Left ventricle myocardium inferior (tissue), 1 donor: Measurements from ENCODE around the gene FMNL3. TPM values are rescaled to one million over a fixed set of nuclear protein-coding genes. Genes with fewer than 3 reads are reported as not detected.
"Not testable (repeated sequence)": the region's sequence is repeated elsewhere in the genome, so short reads cannot be mapped to it uniquely, and the experiment has no call there.

Experiments
- DNase-seq: peaks from one replicate; pipeline ENCODE4 v3.0.0-alpha.2; 2020
- H3K27ac ChIP-seq: fragments of 200-600 bp; replicated peaks from 2 replicates; pipeline ENCODE4 v1.8.0; 2021
- H3K27me3 ChIP-seq: fragments of 200-600 bp; 2 replicates; pipeline ENCODE4 v1.8.0; 2021; ENCODE audit warnings: low read depth
- H3K36me3 ChIP-seq: fragments of 200-600 bp; 2 replicates; pipeline ENCODE4 v1.8.0; 2021
- H3K4me1 ChIP-seq: fragments of 200-600 bp; 2 replicates; pipeline ENCODE4 v1.8.0; 2021
- H3K4me3 ChIP-seq: fragments of 200-600 bp; 2 replicates; pipeline ENCODE4 v1.8.0; 2021; ENCODE audit warnings: mild to moderate bottlenecking, moderate library complexity
- H3K9me3 ChIP-seq: fragments of 200-600 bp; replicated peaks from 2 replicates; pipeline ENCODE4 v1.8.0; 2021
- intact Hi-C: fragments of 100-400 bp; cut with micrococcal nuclease; formaldehyde crosslinking; loops from one replicate; pipeline ENCODE4 v1.11.0; 2022
- total RNA-seq: library from RNA; stranded (reverse); fragmentation: NEBNext Ultra II Directional; extraction: Animal tissue kit (Norgen Biotek cat#: 25700); gene quantifications from one replicate; pipeline ENCODE4 v1.2.1, GENCODE V29; 2021
- TF ChIP-seq, protein P1 (sequence below): fragments of 200-600 bp; IDR thresholded peaks from 2 replicates; pipeline ENCODE4 v1.8.0; 2021; ENCODE audit warnings: antibody characterized with exemption, mild to moderate bottlenecking, borderline replicate concordance
- donor health status: DM: no; HTN: yes; CAD: no; lungs with severe emphysema.

The FMNL3 gene
- total RNA-seq, 1 donor from 2014 or later: 10.4 TPM

DNA sequence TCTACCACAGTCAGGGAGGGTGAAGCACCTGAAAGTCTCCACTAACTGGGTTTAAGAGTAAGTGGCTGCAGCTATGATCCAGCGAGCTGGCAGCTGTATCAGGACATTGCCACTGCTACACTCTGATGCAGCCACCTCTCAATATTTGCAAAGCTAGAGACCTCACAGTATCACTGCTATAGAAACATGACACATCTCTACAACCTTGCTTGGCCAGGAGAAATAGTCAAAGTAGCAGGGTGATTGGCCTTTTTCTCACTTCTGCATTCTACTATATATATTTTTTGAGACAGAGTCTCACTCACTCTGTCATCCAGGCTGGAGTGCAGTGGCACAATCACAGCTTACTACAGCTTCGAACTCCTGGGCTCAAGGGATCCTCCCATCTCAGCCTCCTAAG lies 9.3 kb upstream of the FMNL3 start:
- Histone ChIP-seq H3K27me3 (peaks cover 38% of the 10 kb centered on the region), H3K9me3 (no peaks in the 10 kb centered on the region), H3K36me3 (no peaks in the 10 kb centered on the region), H3K27ac (no peak overlapping the region), H3K4me3 (no peak overlapping the region), H3K4me1 (no peaks in the 10 kb centered on the region)
- intact Hi-C loops: no loop called here
- DNase-seq: no peak
- TF ChIP-seq, protein P1, sequence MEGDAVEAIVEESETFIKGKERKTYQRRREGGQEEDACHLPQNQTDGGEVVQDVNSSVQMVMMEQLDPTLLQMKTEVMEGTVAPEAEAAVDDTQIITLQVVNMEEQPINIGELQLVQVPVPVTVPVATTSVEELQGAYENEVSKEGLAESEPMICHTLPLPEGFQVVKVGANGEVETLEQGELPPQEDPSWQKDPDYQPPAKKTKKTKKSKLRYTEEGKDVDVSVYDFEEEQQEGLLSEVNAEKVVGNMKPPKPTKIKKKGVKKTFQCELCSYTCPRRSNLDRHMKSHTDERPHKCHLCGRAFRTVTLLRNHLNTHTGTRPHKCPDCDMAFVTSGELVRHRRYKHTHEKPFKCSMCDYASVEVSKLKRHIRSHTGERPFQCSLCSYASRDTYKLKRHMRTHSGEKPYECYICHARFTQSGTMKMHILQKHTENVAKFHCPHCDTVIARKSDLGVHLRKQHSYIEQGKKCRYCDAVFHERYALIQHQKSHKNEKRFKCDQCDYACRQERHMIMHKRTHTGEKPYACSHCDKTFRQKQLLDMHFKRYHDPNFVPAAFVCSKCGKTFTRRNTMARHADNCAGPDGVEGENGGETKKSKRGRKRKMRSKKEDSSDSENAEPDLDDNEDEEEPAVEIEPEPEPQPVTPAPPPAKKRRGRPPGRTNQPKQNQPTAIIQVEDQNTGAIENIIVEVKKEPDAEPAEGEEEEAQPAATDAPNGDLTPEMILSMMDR: no peak

DNA sequence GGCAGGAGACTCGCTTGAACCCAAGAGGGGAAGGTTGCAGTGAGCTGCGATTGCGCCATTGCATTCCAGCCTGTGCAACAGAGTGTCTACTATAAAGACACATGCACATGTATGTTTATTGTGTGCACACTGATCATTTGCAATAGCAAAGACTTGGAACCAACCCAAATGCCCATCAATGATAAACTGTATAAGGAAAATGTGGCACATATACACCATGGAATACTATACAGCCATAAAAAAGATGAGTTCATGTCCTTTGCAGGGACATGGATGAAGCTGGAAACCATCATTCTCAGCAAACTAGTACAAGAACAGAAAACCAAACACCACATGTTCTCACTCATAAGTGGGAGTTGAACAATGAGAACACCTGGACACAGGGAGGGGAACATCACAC lies 6.7 kb upstream of the FMNL3 start:
- DNase-seq, H3K4me3 ChIP-seq, H3K36me3 ChIP-seq, H3K9me3 ChIP-seq, H3K27ac ChIP-seq, intact Hi-C loops, H3K4me1 ChIP-seq: not testable (repeated sequence)
- peaks cover 59% of the 10 kb centered on the region for H3K27me3 ChIP-seq

DNA sequence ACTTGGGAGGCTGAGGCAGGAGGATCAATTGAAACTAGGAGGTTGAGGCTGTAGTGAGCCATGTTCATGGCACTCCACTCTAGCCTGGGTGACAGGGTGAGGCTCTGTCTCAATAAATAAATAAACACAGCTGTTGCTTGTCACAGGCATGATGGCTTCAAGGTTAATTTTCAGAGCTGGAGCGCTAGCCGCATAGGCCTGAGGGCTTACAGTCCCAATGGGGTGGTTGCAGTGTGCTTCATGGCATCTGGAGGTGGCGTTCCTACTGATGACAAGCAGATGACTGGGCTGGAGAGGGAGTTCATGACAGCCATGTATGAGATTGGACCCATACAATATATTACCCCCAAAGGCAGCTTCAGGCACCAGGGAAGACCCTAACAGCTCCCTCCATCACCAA lies 1.6 kb upstream of the FMNL3 start:
- Histone ChIP-seq H3K4me3 (no peak overlapping the region), H3K27me3 (peaks cover 43% of the 10 kb centered on the region), H3K36me3 (no peaks in the 10 kb centered on the region), H3K27ac (no peak overlapping the region), H3K9me3 (no peaks in the 10 kb centered on the region), H3K4me1 (peaks cover 36% of the 10 kb centered on the region)
- intact Hi-C loops: loop anchor here (2.0 kb wide), 1 partner anchor 66 kb away; no protein-coding TSS in a partner anchor
- TF ChIP-seq, protein P1: no peak
- DNase-seq: no peak

DNA sequence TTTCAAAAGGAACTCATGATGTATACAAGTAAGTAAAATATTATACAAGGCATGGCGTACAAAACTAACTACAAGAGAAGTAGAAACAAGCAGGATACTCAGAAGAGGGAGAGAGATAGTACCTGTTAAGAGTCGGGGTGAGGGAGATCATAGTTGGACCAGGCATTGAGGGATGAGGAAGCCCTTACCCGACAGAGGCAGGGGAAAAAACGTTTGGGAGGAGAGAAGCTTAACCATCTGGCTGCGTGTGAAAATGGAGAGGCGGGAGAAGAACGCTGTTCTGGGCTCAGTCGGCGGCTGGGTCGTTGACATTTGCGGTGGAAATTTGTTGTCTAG lies 575 bp upstream of the FMNL3 start:
- Histone ChIP-seq H3K4me3 (peak overlapping the region; percentile 96), H3K9me3 (no peaks in the 10 kb centered on the region), H3K36me3 (no peaks in the 10 kb centered on the region), H3K4me1 (peaks cover 47% of the 10 kb centered on the region), H3K27me3 (peaks cover 35% of the 10 kb centered on the region), H3K27ac (no peak overlapping the region)
- TF ChIP-seq, protein P1: peak; percentile 2
- intact Hi-C loops: loop anchor here (2.0 kb wide), 1 partner anchor 65 kb away; no protein-coding TSS in a partner anchor
- DNase-seq: no peak

DNA sequence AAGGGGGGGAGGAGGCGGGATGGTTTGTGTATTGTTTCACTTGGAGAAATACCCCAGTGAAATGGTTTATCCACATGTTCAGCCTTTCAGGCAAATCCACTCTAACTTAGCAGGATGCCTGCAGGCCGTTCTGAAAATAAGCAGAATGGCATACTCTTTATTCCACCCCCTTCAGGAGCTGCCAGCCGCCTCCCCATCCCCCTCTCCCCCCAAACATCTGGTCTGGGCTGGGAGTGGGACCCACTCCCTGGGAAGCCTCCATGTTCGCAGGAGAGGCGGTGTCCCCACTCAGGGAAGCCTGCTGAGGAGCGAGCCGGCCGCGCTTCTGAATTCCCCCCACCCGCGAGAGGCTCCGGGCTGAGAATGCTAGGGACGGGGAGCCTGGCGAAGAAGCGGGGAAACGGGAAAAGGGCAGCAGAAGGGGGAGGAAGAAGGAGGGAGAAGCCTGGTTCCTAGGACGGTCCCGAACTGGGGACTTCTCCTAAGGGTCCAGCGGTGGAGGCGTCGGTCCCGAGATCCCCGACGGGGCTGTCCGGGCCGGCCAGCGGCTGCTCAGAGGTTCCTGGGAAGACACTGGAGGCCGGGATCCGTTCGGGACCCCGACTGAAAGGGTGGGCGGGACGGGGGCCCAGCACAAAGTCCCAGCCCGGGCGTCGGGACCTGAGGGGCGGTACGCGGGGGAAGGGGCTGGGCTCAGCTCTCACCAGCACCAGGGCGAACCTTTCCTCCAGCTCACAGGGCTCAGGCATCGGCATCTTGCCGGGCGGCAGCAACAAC lies 666 bp downstream of the FMNL3 start:
- no peaks in the 10 kb centered on the region for H3K36me3 ChIP-seq
- H3K27me3 ChIP-seq: peaks cover 30% of the 10 kb centered on the region
- intact Hi-C loops: no loop called here
- peaks cover 60% of the 10 kb centered on the region for H3K4me1 ChIP-seq
- TF ChIP-seq, protein P1: no peak
- H3K27ac ChIP-seq: peak overlapping the region; percentile 98
- peak overlapping the region; percentile 96 for H3K4me3 ChIP-seq
- H3K9me3 ChIP-seq: no peaks in the 10 kb centered on the region
- peak; percentile 42 for DNase-seq

DNA sequence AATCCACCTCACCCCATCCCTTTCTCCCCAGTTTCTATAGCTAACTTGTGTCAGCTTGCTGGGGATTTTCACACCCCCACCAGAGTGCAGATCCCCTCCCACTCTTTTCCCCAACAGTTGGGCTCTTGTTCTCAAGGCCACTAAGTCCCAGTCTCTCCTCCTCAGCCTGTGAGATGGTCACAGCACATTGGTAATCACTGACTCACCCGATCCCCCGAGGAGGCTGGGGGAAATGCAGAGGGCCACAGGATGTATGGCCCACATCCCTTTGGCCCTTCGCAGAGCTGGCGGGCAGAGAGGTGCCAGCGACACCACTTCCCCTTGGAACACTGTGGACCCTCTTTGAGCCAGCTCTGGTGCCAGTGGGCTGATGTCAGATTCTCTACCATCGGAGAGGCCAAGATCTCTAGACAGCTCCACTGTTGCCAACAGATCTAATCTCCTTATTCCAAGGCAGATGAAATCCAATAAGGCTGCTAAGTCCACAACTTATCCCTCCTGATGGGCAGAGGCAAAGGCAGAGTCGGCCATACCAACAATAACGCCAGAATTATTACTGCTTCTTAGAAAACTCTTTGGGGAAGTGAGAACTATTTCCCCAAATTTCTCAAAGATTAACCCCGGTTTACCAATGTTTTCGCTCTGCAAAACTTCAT lies 1.6 kb downstream of the FMNL3 start:
- no peaks in the 10 kb centered on the region for H3K9me3 ChIP-seq
- peak; percentile 29 for DNase-seq
- peaks cover 21% of the 10 kb centered on the region for H3K27me3 ChIP-seq
- peak overlapping the region; percentile 98 for H3K27ac ChIP-seq
- intact Hi-C loops: no loop called here
- H3K4me3 ChIP-seq: peak overlapping the region; percentile 96
- no peaks in the 10 kb centered on the region for H3K36me3 ChIP-seq
- TF ChIP-seq, protein P1: no peak
- H3K4me1 ChIP-seq: peaks cover 66% of the 10 kb centered on the region
